ENCODE results near the gene A4GNT.

Gene A4GNT

GRCh38 chr3:138078096-138078495, 54.1 kb downstream of the A4GNT start:
- DNase-seq = no peak
